ENCODE data around the gene NECAP2.
"Not testable (repeated sequence)": the region's sequence is repeated elsewhere in the genome, so short reads cannot be mapped to it uniquely, and the experiment has no call there.

DNA sequence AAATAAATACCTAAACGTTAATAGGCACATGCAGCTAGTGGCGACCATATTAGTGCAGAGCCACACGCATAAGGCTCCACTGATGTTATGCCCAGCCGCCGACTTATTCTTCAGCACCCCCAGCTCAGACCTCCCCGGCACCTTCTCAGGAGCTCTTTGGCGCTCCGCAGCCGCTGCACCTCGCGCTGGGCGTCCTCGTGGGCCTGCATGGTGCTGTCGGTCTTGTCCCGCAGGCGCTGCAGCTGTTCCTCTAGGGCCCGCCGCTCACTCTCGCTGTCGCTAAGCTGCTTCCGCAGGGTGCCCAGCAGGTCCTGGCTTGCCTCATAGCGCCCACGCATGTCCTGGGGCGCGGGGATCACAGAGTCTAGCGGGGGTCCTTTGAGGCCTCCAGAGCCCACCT lies 42.6 kb downstream of the NECAP2 start:
- TF ChIP-seq, protein P1, sequence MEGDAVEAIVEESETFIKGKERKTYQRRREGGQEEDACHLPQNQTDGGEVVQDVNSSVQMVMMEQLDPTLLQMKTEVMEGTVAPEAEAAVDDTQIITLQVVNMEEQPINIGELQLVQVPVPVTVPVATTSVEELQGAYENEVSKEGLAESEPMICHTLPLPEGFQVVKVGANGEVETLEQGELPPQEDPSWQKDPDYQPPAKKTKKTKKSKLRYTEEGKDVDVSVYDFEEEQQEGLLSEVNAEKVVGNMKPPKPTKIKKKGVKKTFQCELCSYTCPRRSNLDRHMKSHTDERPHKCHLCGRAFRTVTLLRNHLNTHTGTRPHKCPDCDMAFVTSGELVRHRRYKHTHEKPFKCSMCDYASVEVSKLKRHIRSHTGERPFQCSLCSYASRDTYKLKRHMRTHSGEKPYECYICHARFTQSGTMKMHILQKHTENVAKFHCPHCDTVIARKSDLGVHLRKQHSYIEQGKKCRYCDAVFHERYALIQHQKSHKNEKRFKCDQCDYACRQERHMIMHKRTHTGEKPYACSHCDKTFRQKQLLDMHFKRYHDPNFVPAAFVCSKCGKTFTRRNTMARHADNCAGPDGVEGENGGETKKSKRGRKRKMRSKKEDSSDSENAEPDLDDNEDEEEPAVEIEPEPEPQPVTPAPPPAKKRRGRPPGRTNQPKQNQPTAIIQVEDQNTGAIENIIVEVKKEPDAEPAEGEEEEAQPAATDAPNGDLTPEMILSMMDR (IDR thresholded peaks at IDR 0.05 in 8 of 11, conservative IDR thresholded peaks at IDR 0.05 in 3 of 11): not testable (repeated sequence)
- peak in 1 of 3 donors; percentile 28 for TF ChIP-seq POLR2AphosphoS5 (IDR thresholded peaks at IDR 0.05)
- TF ChIP-seq POLR2A (IDR thresholded peaks at IDR 0.05): not testable (repeated sequence)
